CD4-positive, alpha-beta T cell treated with Interleukin-17A for 4 hours (primary cell): ENCODE measurements around the gene ALDH7A1.
"Not testable (repeated sequence)": the region's sequence is repeated elsewhere in the genome, so short reads cannot be mapped to it uniquely, and the experiment has no call there.

ENCODE experiments used
- DNase-seq: peaks from one replicate; pipeline ENCODE4 v3.0.0-alpha.2; 2020; ENCODE audit warnings: mixed read lengths

ALDH7A1 gene

GRCh38 chr5:126591549-126591948 lies 3.5 kb downstream of the ALDH7A1 start:
- no peak for DNase-seq

DNA sequence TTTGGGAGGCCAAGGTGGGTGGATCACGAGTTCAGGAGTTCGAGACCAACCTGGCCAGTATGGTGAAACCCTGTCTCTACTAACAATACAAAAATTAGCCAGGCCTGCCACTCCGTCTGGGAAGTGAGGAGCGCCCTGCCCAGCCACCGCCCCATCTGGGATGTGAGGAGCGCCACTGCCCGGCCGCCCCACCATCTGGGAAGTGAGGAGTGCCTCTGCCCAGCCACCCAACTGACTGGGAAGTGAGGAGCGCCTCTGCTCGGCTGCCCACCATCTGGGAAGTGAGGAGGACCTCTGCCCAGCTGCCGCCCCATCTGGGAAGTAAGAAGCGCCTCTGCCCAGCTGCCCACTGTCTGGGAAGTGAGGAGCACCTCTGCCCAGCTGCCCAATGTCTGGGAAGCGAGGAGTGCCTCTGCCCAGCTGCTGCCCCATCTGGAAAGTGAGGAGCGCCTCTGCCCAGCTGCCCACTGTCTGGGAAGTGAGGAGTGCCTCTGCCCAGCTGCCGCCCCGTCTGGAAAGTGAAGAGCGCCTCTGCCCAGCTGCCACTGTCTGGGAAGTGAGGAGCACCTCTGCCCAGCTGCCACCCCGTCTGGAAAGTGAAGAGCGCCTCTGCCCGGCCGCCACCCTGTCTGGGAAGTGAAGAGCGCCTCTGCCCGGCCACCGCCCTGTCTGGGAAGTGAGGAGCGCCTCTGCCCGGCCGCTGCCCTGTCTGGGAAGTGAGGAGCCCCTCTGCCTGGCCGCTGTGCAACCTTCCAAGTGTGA lies 5.3 kb downstream of the ALDH7A1 start:
- no peak for DNase-seq

GRCh38 chr5:126587551-126588390 lies 7.2 kb downstream of the ALDH7A1 start:
- DNase-seq: no peak

DNA sequence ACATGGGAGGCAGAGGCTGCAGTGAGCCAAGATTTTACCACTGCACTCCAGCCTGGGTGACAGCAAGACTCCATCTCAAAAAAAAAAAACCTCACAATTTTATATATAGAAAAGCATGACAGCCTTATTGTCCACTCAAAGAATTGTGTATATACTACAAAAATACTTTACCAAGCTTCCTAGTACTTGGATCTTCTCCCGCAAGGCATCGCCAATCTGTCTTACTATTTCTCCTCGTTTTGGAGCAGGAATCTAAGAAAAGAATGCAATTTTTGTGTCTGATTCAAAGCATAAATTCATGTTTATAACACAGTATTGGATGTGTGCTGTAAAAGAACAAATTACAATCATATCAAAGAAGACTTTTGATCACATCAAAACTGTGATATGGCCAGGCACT lies 11.3 kb downstream of the ALDH7A1 start:
- no peak for DNase-seq

DNA sequence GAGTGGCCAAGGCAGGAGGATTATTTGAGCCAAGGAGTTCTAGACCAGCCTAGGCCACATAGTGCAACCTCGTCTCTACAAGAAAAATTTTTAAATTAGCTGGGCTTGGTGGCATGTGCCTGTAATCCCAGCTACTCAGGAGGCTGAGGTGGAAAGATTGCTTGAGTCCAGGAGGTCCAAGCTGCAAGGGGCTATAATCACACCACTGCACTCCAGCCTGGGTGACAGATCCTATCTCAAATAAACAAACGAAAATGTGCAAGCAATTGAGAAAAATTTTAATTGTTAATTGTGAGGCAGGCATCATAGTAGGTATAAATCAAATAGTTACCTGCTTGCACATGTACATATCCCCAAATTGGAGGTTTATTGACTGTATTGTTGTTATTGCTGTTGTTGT lies 15.3 kb downstream of the ALDH7A1 start:
- DNase-seq: no peak

- no peak for DNase-seq
Measured at GRCh38 chr5:126577415-126577814, 17.6 kb downstream of the ALDH7A1 start.

GRCh38 chr5:126576974-126577373 lies 18.0 kb downstream of the ALDH7A1 start:
- no peak for DNase-seq

DNA sequence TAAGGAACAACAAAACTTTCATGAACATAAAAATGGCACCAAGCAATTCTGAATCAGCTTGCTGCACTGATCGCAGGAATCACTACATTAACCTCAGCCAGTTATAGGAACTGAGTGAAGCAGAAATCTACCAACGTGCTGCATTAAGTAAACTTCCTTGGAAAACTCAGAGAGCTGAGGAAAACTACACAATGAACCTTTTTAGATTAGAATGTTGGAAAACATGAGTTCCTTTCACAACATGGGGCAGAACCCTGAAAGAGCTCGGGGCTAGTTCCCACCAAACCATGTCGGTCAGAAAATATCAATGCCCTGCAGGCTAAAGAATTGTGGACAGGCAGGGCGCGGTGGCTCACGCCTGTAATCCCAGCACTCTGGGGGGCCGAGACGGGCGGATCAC lies 19.4 kb downstream of the ALDH7A1 start:
- no peak for DNase-seq

GRCh38 chr5:126568206-126568755 lies 26.7 kb downstream of the ALDH7A1 start:
- DNase-seq: no peak

GRCh38 chr5:126562823-126563222 lies 32.2 kb downstream of the ALDH7A1 start:
- no peak for DNase-seq

GRCh38 chr5:126561908-126562307 lies 33.1 kb downstream of the ALDH7A1 start:
- DNase-seq: no peak

GRCh38 chr5:126555101-126555500 lies 39.9 kb downstream of the ALDH7A1 start:
- DNase-seq: not testable (repeated sequence)

- DNase-seq: no peak
Measured at GRCh38 chr5:126552614-126553013, 42.4 kb downstream of the ALDH7A1 start.

- DNase-seq: peak; percentile 32
Measured at GRCh38 chr5:126544087-126544740, 50.8 kb downstream of the ALDH7A1 start.

- no peak for DNase-seq
Measured at GRCh38 chr5:126543660-126544059, 51.4 kb downstream of the ALDH7A1 start.

DNA sequence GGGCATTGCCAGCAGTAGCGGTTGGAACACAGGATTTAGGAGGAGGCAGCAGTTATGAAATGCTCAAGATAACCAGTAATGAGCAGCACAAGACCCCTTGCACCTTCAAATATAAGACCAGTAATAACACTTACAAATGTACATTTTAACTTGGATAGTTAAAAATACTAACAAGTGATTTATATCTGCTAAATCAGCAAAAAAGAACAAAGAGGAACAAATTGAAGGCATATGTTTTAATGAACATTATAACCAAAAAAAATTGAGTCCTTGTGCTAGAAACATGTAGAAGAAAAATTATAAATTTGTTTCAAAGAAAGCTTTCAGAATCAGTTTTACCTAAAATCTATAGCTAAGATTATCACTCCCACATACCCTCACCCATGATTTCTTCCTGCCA lies 52.0 kb downstream of the ALDH7A1 start:
- no peak for DNase-seq

DNA sequence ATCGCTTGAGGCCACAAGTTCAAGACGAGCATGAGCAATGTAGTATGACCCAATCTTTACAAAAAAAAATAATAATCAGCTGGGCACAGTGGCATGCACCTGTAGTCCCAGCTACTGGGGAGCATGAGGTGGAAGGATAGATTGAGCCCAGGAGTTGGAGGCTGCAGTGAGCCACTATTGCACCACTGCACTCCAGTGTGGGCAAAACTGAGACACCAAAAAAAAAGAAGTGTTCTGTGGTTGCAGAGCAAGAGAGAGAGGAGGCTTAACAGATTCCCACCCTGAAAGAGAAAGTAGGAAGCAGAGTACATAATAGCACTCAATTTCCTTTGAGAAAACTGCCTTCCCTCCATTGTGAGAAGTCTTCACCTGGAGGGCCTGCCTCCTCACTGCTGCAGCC lies 52.6 kb downstream of the ALDH7A1 start:
- no peak for DNase-seq

- DNase-seq: no peak
Measured at GRCh38 chr5:126540631-126541030, 54.4 kb downstream of the ALDH7A1 start.

DNA sequence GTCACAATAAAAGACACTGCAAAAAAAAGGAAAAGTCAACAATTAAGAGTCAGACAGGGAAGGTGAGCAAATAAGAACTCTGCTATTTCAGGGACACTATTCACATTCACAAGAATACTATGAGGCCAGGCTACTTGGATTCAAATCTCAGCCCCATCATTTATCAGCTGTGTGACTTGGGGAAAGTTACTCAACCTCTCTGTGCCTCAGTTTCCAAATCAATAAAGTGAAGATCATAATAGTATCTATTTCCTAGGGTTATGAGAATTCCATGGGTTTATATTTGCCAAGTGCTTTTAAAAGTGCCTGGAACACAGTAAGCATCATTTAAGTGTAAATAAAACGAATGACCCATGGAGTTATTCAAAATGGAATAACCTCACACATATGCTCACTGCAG lies 56.4 kb downstream of the ALDH7A1 start:
- DNase-seq: no peak

- no peak for DNase-seq
Measured at GRCh38 chr5:126536874-126537273, 58.1 kb downstream of the ALDH7A1 start.

DNA sequence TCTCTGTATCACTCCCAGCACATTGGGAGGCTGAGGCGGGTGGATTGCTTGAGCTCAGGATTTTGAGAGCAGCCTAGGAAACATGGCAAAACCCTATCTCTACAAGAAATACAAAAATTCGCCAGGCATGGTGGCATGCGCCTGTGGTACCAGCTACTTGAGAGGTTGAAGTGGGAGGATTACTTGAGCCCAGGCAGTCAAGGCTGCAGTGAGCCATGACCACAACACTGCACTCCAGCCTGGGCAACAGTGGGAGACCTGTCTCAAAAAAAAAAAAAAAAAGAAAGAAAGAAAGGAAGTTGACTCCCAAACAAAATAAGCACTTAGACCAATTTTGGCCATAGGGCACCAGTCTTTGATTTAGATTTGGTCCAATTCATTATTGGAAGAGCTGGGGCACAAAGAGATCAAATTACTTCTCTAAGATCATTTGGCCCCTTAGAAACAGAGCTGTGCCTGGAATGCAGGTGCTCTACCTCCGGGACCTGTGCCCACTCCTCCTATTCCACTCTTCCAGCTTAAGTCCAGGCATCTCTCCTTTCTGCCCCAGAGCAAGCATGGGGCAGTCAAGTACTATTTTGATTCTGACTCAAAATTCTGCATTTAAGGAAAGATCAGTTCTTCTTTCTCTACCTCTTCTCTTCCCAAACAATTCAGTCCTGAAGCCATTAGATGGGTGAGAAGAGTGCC lies 59.0 kb downstream of the ALDH7A1 start:
- no peak for DNase-seq

GRCh38 chr5:126534553-126534952 lies 60.5 kb downstream of the ALDH7A1 start:
- DNase-seq: no peak
